ENCODE measurements around the gene CENPH.

CENPH gene

DNA sequence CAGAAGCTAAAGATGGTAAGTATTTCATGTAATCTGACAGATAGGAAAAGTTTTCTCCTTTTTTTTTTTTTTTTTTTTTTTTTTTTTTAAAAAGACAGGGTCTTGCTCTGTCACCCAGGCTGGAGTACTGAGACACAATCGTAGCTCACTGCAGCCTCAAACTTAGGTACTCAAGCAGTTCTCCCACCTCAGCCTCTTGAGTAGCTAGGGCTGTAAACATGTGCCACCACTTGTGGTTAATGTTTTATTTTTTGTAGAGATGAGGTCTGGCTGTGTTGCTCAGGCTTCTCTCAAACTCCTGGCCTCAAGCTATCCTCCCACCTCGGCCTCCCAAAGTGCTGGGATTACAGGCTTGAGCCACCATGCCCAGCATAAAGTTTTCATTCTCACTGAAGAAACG is 63.1 kb downstream of the CENPH start:
- no peak for DNase-seq (ENCODE audit: low read depth)

DNA sequence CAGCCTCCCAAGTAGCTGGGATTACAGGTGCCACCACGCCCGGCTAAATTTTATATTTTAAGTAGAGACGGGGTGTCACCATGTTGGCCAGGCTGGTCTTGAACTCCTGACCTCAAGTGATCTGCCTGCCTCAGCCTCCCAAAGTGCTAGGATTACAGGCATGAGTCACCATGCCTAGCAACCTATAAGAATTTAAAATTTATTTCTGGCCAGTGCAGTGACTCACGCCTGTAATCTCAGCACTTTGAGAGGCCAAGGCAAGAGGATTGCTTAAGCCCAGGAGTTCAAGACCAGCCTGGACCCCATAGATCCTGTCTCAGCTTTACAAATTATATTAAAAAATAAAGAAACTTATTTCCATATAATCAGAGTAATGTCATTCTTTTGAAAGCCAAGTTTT is 66.6 kb downstream of the CENPH start:
- peak; percentile 9 for DNase-seq (ENCODE audit: low read depth)

DNA sequence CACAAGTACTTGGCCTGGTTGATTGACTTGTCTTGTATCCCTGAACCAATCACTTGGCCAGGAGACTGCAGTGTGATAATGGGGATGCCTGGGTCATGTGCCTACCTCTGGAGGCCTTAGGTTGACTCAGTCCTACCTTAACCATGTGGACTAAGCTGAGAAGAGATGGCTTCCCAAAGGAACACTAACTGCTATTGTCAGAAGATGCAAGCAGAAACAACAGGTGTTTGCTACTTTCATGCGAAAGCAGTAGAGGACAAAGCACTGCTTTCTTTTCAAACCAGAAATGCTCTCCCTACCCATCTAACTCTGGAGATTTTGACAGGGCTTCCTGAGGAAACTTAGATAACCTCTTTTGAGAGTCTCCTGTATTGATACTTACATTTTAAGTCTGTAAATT is 68.2 kb downstream of the CENPH start:
- no peak for DNase-seq (ENCODE audit: low read depth)
